IMR-90 (cell line): ENCODE results near the gene HEXIM1.

ENCODE experiments used
- CTCF ChIP-seq: conservative IDR thresholded peaks from 2 replicates; pipeline ENCODE4 v1.5.1; 2012; ENCODE audit warnings: mild to moderate bottlenecking, low read depth, low read length, improper control_type of control experiment
- MAFK ChIP-seq: IDR thresholded peaks from 2 replicates; pipeline ENCODE4 v1.6.1; 2012; ENCODE audit warnings: low read depth, low read length, improper control_type of control experiment
- MXI1 ChIP-seq: IDR thresholded peaks from 2 replicates; pipeline ENCODE4 v1.6.1; 2012; ENCODE audit warnings: low read depth, mild to moderate bottlenecking, low read length, moderate library complexity, borderline replicate concordance
- POLR2A ChIP-seq: IDR thresholded peaks from 2 replicates; pipeline ENCODE4 v1.6.1; 2012; ENCODE audit warnings: mild to moderate bottlenecking, low read depth, low read length
- SMC3 ChIP-seq: fragments of 150-350 bp; IDR thresholded peaks from 2 replicates; pipeline ENCODE4 v1.6.1; 2016; ENCODE audit warnings: low read depth, mild to moderate bottlenecking, antibody characterized with exemption, low read length, moderate library complexity

DNA sequence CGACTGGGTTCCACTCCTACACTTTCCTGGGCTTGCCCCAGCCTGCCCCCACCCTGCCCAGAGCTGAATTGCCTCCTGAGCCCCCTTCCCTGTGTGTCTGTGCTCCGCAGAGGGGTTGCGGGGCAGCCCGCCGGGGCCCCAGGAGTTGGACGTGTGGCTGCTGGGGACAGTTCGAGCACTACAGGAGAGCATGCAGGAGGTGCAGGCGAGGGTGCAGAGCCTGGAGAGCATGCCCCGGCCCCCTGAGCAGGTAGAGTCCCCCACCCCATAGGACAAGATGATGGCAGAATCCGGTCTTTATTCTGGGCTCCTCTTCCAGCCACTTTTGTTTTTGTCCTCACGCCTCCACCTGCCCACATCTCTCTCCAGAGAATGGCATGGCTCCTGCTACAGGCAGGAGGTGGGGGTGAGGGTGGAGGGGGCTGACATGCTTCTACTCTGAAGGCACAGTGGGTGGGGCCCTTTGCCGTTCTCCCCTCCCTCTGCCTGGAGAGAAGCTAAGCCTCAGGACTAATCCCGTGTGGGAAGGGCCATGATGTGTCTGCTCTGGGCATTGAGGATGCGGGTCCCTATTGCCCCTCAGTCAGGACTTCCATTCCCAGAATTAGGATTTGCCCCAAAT is 9.3 kb upstream of the HEXIM1 start:
- TF ChIP-seq CTCF: no peak
- TF ChIP-seq MAFK: no peak
- no peak for TF ChIP-seq SMC3
- no peak for TF ChIP-seq MXI1
- no peak for TF ChIP-seq POLR2A
